CD1c-positive myeloid dendritic cell (primary cell): Measurements from ENCODE around the gene DHRS7B.
A peak's percentile ranks its signal among the peaks of the same experiment; 100 is the strongest.
"Not testable (repeated sequence)": the region's sequence is repeated elsewhere in the genome, so short reads cannot be mapped to it uniquely, and the experiment has no call there.

Experiments used
- DNase-seq: peaks from one replicate; pipeline ENCODE4 v3.0.0-alpha.2; 2016; ENCODE audit errors: extremely low spot score

DHRS7B gene

GRCh38 chr17:21209511-21210175, 82.9 kb downstream of the DHRS7B start:
- no peak for DNase-seq

DNA sequence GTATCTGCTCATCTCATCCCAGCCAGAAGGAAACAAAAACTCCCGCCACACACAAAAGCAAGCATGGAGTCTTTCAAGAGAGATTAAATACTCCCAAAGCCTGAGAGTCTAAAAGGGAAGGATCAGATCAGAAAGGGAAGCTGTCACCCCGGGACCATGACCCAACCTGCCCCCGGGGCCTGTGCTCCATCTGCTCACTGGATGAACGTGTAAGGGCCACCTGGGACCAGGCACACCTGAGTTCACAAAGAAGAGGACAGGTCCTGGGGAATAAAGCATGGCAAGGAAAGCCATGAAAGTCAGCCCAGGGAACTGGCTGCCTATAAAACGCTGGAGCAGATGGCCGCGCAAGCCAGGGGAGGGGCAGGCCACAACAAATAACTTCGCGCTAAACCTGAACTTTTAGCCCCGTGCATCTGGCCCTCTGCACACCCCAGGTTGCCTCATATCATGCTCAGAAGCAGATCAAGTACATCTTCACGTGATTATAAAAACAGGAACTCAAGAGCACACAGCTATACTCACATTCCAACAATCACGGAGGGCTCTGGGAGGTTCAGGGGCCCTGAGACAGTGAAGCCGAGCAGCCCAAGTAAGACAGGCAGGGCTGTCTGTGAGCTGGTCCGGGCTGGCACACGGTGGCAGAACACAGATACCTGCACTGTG, 83.8 kb downstream of the DHRS7B start:
- peak; percentile 48 for DNase-seq

DNA sequence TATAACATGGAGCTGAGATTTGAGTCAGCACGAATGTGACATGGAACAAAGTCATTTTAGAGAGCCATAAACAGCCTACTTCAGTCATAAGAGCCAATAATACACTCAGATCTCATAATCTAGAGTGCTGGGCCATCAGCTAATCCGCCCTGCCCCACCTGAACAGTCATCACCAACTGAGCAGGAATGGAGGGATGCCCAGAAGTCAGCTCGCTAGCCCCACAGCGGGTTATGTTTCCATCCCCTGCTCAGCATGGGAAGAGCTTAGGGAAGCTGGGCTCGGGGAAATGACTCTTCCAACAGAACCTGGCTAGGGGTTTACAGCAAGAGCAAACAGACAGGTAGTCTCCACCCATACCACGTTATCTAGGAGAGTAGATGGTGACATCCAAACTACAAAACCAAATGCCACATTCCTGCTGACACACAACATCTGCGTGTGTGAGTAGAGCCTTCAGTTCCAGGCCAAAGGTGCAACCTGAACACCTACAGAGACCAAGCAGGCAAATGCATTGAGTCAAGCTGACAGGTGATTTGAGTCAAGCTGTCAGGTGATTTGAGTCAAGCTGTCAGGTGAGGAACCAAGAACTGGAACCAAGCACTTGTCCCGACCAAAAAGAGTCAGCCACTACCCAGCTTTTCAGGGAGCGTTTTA, 85.2 kb downstream of the DHRS7B start:
- DNase-seq = no peak

GRCh38 chr17:21212826-21213637, 86.3 kb downstream of the DHRS7B start:
- DNase-seq = no peak

DNA sequence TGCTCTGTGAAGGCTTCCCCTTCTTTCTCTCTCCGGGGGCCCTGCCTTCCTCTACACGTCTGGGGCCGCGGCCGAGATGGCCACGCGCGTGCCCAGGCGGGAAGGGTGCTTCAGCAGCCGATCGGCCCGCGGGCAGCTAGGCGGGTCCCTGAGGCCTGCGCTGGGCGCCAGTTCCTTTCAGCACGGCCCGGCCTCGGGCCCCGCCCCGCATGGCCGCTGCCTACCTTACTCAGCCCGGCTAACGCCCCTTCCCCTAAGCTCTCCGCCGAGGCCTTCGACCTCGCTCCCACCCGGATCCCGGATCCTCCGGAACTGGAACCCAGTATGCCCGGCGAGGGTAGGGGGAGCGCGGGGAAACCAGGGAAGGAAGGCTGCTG, 86.9 kb downstream of the DHRS7B start:
- peak; percentile 82 for DNase-seq

GRCh38 chr17:21214015-21214776, 87.4 kb downstream of the DHRS7B start, which contains the start of gene TMEM11:
Gene TMEM11, minus strand, starts transcription at chr17:21214161. Its CDS starts 9 bp downstream, at chr17:21214152.
- peak; percentile 98 for DNase-seq

DNA sequence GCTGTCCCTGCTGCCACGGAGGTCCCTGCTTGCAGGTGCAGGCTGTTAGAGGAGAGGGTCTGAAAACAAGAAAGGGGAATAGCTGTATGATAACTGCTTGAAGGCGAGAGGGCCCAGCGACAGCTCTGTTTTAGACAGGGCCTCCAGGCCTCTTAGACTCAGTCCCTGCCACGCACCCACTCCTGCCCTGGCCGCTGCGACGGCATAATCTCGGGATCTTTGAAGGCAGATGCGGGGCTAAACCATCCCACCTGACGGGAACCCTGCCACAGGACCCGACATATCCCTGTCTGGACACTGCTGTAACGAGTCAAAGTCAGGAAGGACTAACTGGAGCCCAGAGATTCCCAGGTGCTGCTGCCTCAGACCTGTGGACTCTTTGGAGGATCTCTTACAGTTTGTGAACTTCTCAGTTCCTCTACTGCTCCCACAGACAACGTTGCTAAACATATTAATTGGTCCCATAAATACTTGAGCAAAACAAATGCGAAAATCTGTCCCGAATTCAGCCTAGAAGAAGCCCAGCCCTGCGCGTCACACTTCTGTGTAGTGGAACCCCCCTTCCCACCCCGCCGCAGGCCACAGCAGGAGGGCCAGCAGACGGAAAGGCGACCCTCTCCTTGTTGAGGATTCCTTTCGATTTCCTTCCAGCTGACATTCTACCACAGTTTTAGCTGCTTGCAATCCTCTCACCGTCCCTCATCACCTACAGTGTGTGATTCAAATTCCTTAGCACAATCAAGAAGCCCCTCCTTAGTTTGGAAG, 88.2 kb downstream of the DHRS7B start:
- peak; percentile 37 for DNase-seq

GRCh38 chr17:21215935-21216334, 89.2 kb downstream of the DHRS7B start:
- DNase-seq = no peak

- DNase-seq = no peak
Measured at GRCh38 chr17:21217346-21217745, 90.6 kb downstream of the DHRS7B start.

DNA sequence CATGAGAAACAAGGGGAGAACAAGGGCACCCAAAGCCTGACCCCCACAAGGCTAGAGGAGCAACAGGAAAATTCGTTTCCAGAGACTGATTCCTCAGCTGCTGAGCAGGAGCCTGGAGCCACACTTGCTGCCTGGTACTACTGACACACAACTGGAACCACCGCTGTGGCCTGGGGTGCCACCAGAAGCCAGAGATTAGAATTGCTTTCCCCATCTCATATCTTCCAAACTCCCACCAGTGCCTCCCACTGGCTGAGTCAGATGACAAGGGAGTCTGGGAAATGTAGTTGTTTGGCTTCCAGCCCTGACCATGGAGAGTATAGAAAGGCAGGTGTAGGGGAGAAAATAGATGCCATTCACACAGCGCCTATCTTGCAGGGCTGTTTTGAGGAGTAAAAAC, 91.3 kb downstream of the DHRS7B start:
- DNase-seq = no peak

DNA sequence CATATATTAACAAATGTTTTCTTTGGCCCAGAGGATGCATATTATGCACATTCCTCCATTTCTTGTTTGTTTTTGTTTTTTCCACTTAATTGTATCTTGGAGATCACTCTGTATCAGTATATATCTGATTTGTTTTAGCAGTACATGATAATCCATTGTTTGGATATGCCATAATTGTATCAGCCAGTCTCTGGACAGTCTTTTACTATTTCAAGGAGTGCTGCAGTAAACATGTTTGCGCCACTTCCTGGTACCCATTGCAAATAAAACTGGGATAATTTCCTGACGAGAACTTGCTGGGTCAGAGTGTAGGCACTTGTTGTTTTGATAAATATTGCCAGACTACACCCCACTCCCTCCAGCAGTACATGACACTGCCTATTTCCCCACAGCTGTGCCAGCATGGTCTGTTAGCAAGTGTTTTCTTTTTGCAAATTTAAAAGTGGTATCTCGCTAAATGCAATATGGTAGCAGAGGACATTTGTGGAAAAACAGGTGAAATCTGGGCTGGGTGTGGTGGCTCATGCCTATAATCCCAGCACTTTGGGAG, 92.1 kb downstream of the DHRS7B start:
- DNase-seq = no peak

- DNase-seq = no peak
Measured at GRCh38 chr17:21223086-21223485, 96.3 kb downstream of the DHRS7B start.

GRCh38 chr17:21227277-21227676, 100.5 kb downstream of the DHRS7B start:
- not testable (repeated sequence) for DNase-seq

DNA sequence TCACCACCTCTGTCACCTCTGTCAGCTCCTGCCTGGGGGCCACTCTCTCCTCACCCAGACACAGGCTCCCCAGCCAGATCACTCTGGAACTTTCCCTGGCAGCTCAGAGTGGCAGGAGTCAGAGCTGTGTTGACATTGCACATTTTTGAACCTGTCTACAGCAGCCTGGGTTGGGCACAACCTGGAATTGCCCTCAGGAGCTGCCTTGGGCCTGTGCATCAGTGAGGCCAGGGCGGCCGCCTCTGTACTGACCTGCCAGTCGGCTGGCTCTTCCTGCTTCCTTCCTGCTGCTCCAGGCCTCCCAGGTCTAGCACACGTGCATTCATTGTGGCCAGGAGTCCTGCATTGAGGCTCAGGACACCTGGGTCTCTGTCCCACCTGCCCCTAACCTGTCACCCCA, 101.3 kb downstream of the DHRS7B start:
- no peak for DNase-seq

DNA sequence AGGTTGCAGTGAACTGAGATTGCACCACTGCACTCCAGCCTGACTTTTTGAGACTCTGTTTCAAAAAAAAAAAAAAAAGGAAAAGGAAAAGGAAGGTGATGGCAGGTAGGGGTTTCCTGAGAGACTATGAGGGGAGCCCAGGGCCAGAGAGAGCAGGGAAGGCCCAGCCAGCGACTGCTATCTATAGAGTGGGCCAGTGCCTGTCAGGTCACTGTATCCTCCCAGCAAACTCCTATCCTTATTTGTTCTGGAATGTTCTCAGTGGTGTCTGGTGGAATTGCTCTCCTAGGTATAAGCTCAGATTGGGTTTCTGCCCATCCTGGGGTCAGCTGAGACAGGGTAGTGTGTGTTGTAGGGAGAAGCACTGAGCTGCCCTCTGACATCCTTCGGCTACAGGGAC, 102.1 kb downstream of the DHRS7B start:
- no peak for DNase-seq

DNA sequence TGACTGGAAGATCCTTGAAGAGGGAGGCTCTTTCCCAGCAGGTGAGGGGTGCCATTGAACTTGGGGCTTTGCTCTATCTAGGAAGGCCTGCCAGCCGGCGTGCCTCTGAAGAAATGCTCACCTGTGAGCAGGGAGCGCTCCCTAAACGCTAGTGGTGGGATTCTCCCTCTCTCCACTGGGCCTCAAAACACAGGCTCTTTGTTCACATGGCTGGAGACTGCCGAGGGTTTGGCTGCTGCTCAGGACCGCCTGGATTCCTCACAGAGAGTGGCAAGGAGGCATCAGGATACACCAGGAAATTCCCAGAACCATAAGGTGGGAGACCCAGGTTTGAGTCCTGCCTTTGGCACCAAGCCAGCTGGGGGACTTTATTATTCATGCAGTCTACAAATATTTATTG, 104.8 kb downstream of the DHRS7B start:
- no peak for DNase-seq

DNA sequence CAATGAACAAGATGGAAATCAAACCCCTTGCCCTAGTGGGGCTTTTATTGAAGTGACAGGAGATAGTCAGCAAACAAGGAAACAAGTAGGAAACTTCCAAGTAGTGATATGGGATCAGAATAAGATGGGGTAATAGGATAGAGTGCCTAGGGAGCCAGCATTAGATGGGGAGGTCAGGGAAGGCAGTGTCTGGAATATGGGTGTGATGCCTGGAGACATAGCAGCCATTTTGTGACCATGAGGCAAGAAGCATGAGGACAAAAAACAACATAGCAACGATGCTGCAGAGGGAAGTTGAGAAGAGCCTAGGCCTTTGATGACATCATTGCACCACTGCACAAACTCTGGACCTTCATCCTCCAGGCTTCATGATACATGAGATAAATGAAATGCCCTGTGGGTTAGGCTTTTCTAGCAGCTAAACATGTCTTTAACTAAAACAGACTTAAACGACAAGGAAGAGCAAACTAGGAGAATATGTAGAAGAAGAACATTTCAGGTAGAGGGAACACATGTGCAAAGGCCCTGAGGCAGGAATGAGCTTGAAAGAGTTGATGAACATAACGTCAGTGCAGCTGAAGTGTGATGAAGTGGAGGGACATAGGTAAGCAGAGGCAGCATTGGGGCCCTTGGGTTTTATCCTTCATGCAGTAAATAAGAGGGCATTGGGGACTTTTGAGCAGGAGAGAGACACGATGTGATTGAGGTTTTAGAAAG, 105.4 kb downstream of the DHRS7B start:
- no peak for DNase-seq

GRCh38 chr17:21233581-21234347, 107.0 kb downstream of the DHRS7B start:
- DNase-seq = no peak

GRCh38 chr17:21235921-21236320, 109.2 kb downstream of the DHRS7B start:
- no peak for DNase-seq
